HG03135 (cell line): ENCODE data around the gene DDRGK1.
A peak's percentile ranks its signal among the peaks of the same experiment; 100 is the strongest.

ENCODE experiments used
- ATAC-seq: cut with Tn5 transposase; IDR thresholded peaks from one replicate; pipeline ENCODE4 v1.9.1; 2021; ENCODE audit warnings: mild to moderate bottlenecking, moderate library complexity; ENCODE audit not compliant: unreplicated experiment

DDRGK1 gene

GRCh38 chr20:3204124-3204794 is at the start of gene DDRGK1:
TSS of gene DDRGK1 (minus strand) at chr20:3204682. CDS start at chr20:3204627, 55 bp downstream.
- peak; percentile 73 for ATAC-seq

GRCh38 chr20:3251806-3252205 is 47.3 kb upstream of the DDRGK1 start:
- no peak for ATAC-seq

GRCh38 chr20:3250091-3250504 is 45.6 kb upstream of the DDRGK1 start:
- no peak for ATAC-seq

GRCh38 chr20:3248993-3249347 is 44.5 kb upstream of the DDRGK1 start:
- ATAC-seq = no peak

GRCh38 chr20:3248167-3248992 is 43.9 kb upstream of the DDRGK1 start:
- no peak for ATAC-seq

- no peak for ATAC-seq
These were observed 43.2 kb upstream of the DDRGK1 start for GRCh38 chr20:3247638-3248037.

GRCh38 chr20:3246682-3247081 is 42.2 kb upstream of the DDRGK1 start:
- no peak for ATAC-seq

GRCh38 chr20:3245711-3246110 is 41.2 kb upstream of the DDRGK1 start:
- ATAC-seq = no peak

GRCh38 chr20:3245156-3245555 is 40.7 kb upstream of the DDRGK1 start:
- ATAC-seq = no peak

- no peak for ATAC-seq
These were observed 40.1 kb upstream of the DDRGK1 start for GRCh38 chr20:3244613-3245012.

GRCh38 chr20:3243718-3244358 is 39.4 kb upstream of the DDRGK1 start:
- no peak for ATAC-seq

GRCh38 chr20:3242172-3242692 is 37.8 kb upstream of the DDRGK1 start:
- no peak for ATAC-seq

GRCh38 chr20:3240776-3241363 is 36.4 kb upstream of the DDRGK1 start:
- no peak for ATAC-seq

- ATAC-seq = no peak
These were observed 35.6 kb upstream of the DDRGK1 start for GRCh38 chr20:3239867-3240775.

- no peak for ATAC-seq
These were observed 34.8 kb upstream of the DDRGK1 start, which contains the start of gene SLC4A11 for GRCh38 chr20:3239026-3239866. TSS of gene SLC4A11 (minus strand) at chr20:3239190. CDS start at chr20:3239137, 53 bp downstream.

- ATAC-seq = no peak
These were observed 34.1 kb upstream of the DDRGK1 start for GRCh38 chr20:3238616-3239025.

- no peak for ATAC-seq
These were observed 33.6 kb upstream of the DDRGK1 start for GRCh38 chr20:3237958-3238615.
